NCI-H526 (cell line): ENCODE data around the gene CYP19A1.
A peak's percentile ranks its signal among the peaks of the same experiment; 100 is the strongest.

Source experiments
- DNase-seq, 2 experiments: peaks; one replicate each; lab custom pipeline; 2025; lab: John Stamatoyannopoulos, UW

Gene CYP19A1

DNA sequence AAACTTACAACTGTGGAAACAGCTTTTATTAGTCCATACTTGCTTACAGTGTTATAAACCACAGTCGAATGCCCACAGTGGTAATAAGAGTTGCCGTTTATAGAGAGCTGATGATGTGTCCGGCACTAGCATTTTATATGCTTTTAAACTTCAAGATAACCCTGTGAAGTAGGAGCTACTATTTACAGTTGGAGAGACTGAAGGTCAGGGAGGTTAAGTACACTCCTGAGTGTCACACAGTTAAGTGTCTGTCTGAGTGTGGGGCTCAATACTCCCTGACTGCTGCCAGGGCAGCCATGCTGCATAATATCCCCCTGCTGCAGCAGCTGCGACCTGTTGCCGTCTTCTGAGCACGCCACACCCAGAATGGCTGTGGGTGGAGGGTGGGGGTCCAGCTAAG is 153.8 kb downstream of the CYP19A1 start:
- DNase-seq, result no peak

- DNase-seq, result no peak
These were observed 155.3 kb downstream of the CYP19A1 start for GRCh38 chr15:51183076-51183475.

GRCh38 chr15:51181905-51182304 is 156.5 kb downstream of the CYP19A1 start:
- DNase-seq, result no peak

DNA sequence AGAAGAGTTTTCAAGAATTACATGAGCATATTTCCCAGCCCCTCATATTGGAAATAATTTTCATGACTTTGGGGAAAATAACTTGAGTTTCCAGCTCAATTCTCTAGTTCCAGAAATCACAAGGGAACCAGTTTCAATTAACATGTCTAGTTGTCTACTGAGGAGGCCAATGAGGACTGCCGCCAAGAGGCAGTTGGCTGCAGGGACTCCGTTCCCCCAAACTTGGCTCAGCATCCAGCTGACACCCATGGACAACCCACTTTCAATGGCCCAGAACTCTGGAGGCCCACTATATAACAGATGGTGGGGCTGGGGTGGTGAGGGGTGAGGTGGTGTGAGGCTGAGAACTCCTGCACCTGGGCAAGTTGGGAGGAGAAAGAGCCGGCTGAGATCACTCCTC is 157.2 kb downstream of the CYP19A1 start:
- no peak for DNase-seq

- no peak for DNase-seq
These were observed 157.9 kb downstream of the CYP19A1 start for GRCh38 chr15:51180534-51180933.

DNA sequence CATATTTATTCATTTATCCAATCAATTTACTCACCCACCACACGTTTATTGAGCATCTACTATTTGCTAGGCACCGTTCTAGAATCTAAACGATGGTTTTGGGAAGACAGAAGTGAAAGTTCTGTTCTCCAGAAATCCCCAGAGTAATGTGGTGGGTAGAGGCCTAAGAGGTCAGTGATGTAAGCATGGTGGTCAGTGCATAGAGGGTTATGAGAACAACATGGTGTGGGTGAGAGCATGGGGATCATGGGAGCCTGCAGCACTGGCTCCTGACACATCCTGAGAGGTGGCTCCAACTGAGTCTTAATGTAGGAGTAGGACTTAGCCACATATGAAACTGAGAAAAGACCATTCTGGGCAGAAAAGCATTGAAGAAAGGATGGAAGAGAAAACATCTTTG is 158.4 kb downstream of the CYP19A1 start:
- no peak for DNase-seq

GRCh38 chr15:51172193-51172592 is 166.2 kb downstream of the CYP19A1 start:
- no peak for DNase-seq

DNA sequence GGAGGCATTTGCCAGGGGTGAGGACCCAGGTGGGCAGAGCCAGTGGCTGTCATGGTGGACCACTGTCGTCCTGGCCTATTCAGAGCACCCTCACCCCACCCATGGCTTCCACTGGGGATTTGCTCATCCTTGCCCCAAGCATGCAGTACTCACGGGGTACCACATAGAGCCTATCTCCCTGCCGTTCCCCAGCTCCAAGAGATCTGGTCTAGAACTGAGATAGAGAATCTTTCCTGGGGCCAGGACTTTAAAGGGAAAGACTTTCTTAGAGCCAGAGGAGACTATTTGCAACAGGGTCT is 166.8 kb downstream of the CYP19A1 start:
- DNase-seq, result no peak

GRCh38 chr15:51170882-51171633 is 167.3 kb downstream of the CYP19A1 start:
- no peak for DNase-seq

DNA sequence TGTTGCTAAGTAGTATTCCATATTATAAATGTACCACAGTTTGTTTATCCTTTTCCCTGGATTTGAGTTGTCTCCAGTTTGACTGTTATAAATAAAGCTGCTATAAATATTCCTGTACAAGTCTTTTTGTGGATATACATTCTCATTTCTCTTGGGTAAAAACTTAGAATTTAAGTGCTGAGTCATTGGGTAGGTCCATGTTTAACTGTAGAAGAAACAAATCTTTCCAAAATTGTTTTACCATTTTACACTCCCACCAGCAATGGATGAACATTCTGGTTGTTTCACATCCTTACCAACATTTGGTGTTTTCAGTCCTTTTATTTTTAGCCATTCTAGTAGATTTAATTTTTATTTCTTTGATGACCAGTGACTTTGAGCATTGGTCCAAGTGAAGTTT is 169.7 kb downstream of the CYP19A1 start:
- DNase-seq, result no peak

GRCh38 chr15:51163843-51164242 is 174.6 kb downstream of the CYP19A1 start:
- DNase-seq, result peak in 1 of 2 experiments; percentile 3

GRCh38 chr15:51162865-51163762 is 175.3 kb downstream of the CYP19A1 start:
- peak in 1 of 2 experiments; percentile 76 for DNase-seq

GRCh38 chr15:51161491-51162220 is 176.7 kb downstream of the CYP19A1 start:
- no peak for DNase-seq

DNA sequence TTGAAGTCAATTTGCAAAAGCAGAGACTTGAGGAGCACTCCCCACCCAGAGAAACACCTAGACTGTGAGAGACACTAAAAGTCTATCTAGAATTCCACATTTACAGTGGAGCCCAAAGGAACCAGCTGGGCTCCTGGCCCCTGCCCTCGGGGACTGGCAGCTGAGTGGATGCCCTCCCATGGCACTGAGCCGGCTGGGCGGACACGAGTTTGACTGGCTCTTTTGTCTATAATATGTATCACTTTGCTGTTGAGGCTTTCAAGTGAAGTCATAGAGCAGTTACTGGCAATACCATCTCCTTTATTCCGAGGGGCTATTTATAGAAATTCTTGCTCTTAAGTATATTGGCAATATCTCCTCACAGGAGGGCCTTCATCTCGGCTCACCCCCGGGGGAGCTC is 177.9 kb downstream of the CYP19A1 start:
- DNase-seq, result no peak
